GM12878 (cell line): Measurements from ENCODE around the gene ACOT13. TPM values are rescaled to one million over a fixed set of nuclear protein-coding genes. Genes with fewer than 3 reads are reported as not detected.

ENCODE experiments used
- BRCA1 ChIP-seq: IDR thresholded peaks from 2 replicates; pipeline ENCODE4 v1.6.1; 2011; ENCODE audit warnings: low read depth, low read length, improper control_type of control experiment
- CREB1 ChIP-seq: IDR thresholded peaks from 2 replicates; pipeline ENCODE4 v1.6.1; 2012; ENCODE audit warnings: low read depth, mild to moderate bottlenecking, inconsistent platforms
- LARP7 ChIP-seq: fragments of 450-650 bp; IDR thresholded peaks from 2 replicates; pipeline ENCODE4 v1.6.1; 2017; ENCODE audit warnings: mild to moderate bottlenecking
- MTA2 ChIP-seq: fragments of 450-650 bp; IDR thresholded peaks from 2 replicates; pipeline ENCODE4 v1.6.1; 2016; ENCODE audit warnings: low read depth, mild to moderate bottlenecking, moderate library complexity
- POLR2AphosphoS2 ChIP-seq: IDR thresholded peaks from 2 replicates; pipeline ENCODE4 v1.6.1; 2011; ENCODE audit warnings: low read depth, mild to moderate bottlenecking, low read length, improper control_type of control experiment, moderate library complexity
- SUPT20H ChIP-seq: IDR thresholded peaks from 2 replicates; pipeline ENCODE4 v1.6.1; 2011; ENCODE audit warnings: low read depth, mild to moderate bottlenecking, low read length, moderate library complexity, borderline replicate concordance; ENCODE audit not compliant: control insufficient read depth
- TCF3 ChIP-seq: IDR thresholded peaks from 2 replicates; pipeline ENCODE4 v1.6.1; 2012; ENCODE audit warnings: low read depth, mild to moderate bottlenecking, low read length, borderline replicate concordance; ENCODE audit not compliant: insufficient read depth
- TCF7 ChIP-seq: IDR thresholded peaks from 2 replicates; pipeline ENCODE4 v1.6.1; 2014; ENCODE audit warnings: antibody characterized with exemption, borderline replicate concordance
- polyA plus RNA-seq, 11 experiments: library from polyadenylated mRNA; depleted of rRNA in 4 of 11; unstranded in 6 of 11; stranded (reverse) in 5 of 11; fragments of >200 nt; fragmentation: Nextera tagmentation in 4 of 11; fragmentation: Illumina TruSeq in 1 of 11; extraction: Ambion mirVana in 4 of 11; extraction: Trizol in 1 of 11; gene quantifications; 1 replicate in 1 of 11; 2 replicates in 10 of 11; pipeline versions ENCODE4 v1.2.1 to v1.2.3, GENCODE V29; 2011 to 2016; ENCODE audit warnings: inconsistent platforms in 2 of 11, missing spikeins in 2 of 11, low read depth in 1 of 11
- total RNA-seq, 4 experiments: library from RNA; depleted of rRNA in 3 of 4; stranded (reverse); fragments of >200 nt in 3 of 4; fragmentation: Illumina TruSeq in 1 of 4; extraction: Trizol in 1 of 4; gene quantifications; 2 replicates each; pipeline versions ENCODE4 v1.2.1 to v1.2.3, GENCODE V29; 2013 to 2021
- TF ChIP-seq, protein P1 (sequence below): IDR thresholded peaks from 2 replicates; pipeline ENCODE4 v1.6.1; 2012; ENCODE audit warnings: improper control_type of control experiment, low read depth, low read length; ENCODE audit not compliant: insufficient replicate concordance
- TF ChIP-seq, protein P2 (sequence below): IDR thresholded peaks from 2 replicates; pipeline ENCODE4 v1.6.1; 2012; ENCODE audit warnings: low read depth, low read length, improper control_type of control experiment
- TF ChIP-seq, protein P3 (sequence below): IDR thresholded peaks from 2 replicates; pipeline ENCODE4 v1.6.1; 2012; ENCODE audit warnings: mild to moderate bottlenecking, low read depth, low read length
- TF ChIP-seq, protein P4 (sequence below): fragments of 150-350 bp; IDR thresholded peaks from 2 replicates; pipeline ENCODE4 v1.6.1; 2014; ENCODE audit warnings: mild to moderate bottlenecking, low read depth, low read length

Gene ACOT13
- total and polyA plus RNA-seq, 10 of the 15 experiments (the other 5 are each of a cell fraction or from before 2014, with no cell fraction given), result 6.0 to 60.6 (median 36.6) TPM

DNA sequence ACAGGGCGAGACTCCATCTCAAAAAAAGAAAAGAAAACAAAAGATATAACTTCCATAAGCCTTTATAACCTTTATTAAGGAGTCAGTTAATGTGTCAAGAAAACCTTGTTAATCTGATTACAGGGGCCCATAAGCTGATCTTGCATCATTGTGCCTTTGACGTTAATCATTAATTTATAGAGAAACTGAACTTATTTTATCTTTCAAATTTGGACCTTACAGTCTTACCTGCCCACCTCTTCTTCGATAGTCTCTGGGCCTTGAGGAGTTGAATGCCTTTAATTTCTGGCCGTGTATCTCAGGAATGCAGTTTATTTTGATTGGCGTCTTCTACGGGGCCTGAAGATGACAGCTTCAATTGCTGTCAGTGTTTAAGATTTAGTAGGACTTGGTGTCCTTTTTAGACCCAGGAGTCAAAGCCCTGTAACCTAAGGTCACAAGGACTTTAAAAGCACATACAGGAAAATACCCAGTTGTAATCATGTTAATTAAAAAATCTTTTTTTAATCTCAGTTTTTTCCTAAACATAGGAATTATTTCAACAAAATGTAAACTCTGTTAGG is 5.8 kb downstream of the ACOT13 start (continued):
- TF ChIP-seq, protein P1, sequence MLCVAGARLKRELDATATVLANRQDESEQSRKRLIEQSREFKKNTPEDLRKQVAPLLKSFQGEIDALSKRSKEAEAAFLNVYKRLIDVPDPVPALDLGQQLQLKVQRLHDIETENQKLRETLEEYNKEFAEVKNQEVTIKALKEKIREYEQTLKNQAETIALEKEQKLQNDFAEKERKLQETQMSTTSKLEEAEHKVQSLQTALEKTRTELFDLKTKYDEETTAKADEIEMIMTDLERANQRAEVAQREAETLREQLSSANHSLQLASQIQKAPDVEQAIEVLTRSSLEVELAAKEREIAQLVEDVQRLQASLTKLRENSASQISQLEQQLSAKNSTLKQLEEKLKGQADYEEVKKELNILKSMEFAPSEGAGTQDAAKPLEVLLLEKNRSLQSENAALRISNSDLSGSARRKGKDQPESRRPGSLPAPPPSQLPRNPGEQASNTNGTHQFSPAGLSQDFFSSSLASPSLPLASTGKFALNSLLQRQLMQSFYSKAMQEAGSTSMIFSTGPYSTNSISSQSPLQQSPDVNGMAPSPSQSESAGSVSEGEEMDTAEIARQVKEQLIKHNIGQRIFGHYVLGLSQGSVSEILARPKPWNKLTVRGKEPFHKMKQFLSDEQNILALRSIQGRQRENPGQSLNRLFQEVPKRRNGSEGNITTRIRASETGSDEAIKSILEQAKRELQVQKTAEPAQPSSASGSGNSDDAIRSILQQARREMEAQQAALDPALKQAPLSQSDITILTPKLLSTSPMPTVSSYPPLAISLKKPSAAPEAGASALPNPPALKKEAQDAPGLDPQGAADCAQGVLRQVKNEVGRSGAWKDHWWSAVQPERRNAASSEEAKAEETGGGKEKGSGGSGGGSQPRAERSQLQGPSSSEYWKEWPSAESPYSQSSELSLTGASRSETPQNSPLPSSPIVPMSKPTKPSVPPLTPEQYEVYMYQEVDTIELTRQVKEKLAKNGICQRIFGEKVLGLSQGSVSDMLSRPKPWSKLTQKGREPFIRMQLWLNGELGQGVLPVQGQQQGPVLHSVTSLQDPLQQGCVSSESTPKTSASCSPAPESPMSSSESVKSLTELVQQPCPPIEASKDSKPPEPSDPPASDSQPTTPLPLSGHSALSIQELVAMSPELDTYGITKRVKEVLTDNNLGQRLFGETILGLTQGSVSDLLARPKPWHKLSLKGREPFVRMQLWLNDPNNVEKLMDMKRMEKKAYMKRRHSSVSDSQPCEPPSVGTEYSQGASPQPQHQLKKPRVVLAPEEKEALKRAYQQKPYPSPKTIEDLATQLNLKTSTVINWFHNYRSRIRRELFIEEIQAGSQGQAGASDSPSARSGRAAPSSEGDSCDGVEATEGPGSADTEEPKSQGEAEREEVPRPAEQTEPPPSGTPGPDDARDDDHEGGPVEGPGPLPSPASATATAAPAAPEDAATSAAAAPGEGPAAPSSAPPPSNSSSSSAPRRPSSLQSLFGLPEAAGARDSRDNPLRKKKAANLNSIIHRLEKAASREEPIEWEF, result no peak
- no peak for TF ChIP-seq TCF7
- no peak for TF ChIP-seq POLR2AphosphoS2
- no peak for TF ChIP-seq LARP7
- TF ChIP-seq, protein P2, sequence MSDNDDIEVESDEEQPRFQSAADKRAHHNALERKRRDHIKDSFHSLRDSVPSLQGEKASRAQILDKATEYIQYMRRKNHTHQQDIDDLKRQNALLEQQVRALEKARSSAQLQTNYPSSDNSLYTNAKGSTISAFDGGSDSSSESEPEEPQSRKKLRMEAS, result no peak
- no peak for TF ChIP-seq TCF3
- TF ChIP-seq MTA2, result no peak
- TF ChIP-seq, protein P3, sequence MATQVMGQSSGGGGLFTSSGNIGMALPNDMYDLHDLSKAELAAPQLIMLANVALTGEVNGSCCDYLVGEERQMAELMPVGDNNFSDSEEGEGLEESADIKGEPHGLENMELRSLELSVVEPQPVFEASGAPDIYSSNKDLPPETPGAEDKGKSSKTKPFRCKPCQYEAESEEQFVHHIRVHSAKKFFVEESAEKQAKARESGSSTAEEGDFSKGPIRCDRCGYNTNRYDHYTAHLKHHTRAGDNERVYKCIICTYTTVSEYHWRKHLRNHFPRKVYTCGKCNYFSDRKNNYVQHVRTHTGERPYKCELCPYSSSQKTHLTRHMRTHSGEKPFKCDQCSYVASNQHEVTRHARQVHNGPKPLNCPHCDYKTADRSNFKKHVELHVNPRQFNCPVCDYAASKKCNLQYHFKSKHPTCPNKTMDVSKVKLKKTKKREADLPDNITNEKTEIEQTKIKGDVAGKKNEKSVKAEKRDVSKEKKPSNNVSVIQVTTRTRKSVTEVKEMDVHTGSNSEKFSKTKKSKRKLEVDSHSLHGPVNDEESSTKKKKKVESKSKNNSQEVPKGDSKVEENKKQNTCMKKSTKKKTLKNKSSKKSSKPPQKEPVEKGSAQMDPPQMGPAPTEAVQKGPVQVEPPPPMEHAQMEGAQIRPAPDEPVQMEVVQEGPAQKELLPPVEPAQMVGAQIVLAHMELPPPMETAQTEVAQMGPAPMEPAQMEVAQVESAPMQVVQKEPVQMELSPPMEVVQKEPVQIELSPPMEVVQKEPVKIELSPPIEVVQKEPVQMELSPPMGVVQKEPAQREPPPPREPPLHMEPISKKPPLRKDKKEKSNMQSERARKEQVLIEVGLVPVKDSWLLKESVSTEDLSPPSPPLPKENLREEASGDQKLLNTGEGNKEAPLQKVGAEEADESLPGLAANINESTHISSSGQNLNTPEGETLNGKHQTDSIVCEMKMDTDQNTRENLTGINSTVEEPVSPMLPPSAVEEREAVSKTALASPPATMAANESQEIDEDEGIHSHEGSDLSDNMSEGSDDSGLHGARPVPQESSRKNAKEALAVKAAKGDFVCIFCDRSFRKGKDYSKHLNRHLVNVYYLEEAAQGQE, result no peak
- TF ChIP-seq, protein P4, sequence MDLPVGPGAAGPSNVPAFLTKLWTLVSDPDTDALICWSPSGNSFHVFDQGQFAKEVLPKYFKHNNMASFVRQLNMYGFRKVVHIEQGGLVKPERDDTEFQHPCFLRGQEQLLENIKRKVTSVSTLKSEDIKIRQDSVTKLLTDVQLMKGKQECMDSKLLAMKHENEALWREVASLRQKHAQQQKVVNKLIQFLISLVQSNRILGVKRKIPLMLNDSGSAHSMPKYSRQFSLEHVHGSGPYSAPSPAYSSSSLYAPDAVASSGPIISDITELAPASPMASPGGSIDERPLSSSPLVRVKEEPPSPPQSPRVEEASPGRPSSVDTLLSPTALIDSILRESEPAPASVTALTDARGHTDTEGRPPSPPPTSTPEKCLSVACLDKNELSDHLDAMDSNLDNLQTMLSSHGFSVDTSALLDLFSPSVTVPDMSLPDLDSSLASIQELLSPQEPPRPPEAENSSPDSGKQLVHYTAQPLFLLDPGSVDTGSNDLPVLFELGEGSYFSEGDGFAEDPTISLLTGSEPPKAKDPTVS, result no peak
- TF ChIP-seq BRCA1, result no peak
- no peak for TF ChIP-seq CREB1
- TF ChIP-seq SUPT20H, result no peak
